HG03196 (cell line): ENCODE results near the gene ZC3H12C.
"Not testable (repeated sequence)": the region's sequence is repeated elsewhere in the genome, so short reads cannot be mapped to it uniquely, and the experiment has no call there.

Experiments used
- ATAC-seq: cut with Tn5 transposase; IDR thresholded peaks from one replicate; pipeline ENCODE4 v1.9.1; 2021; ENCODE audit not compliant: unreplicated experiment

The ZC3H12C gene

GRCh38 chr11:110176366-110177085 lies 83.3 kb downstream of the ZC3H12C start:
- no peak for ATAC-seq

- no peak for ATAC-seq
These were observed 83.9 kb downstream of the ZC3H12C start for GRCh38 chr11:110177086-110177456.

GRCh38 chr11:110179064-110179463 lies 85.9 kb downstream of the ZC3H12C start:
- no peak for ATAC-seq

GRCh38 chr11:110182886-110183285 lies 89.7 kb downstream of the ZC3H12C start:
- ATAC-seq, result no peak

- no peak for ATAC-seq
These were observed 91.3 kb downstream of the ZC3H12C start for GRCh38 chr11:110184456-110184855.

- ATAC-seq, result no peak
These were observed 92.0 kb downstream of the ZC3H12C start for GRCh38 chr11:110185121-110185591.

GRCh38 chr11:110185599-110185998 lies 92.4 kb downstream of the ZC3H12C start:
- ATAC-seq, result no peak

- no peak for ATAC-seq
These were observed 93.3 kb downstream of the ZC3H12C start for GRCh38 chr11:110186456-110186855.

GRCh38 chr11:110186867-110187266 lies 93.7 kb downstream of the ZC3H12C start:
- ATAC-seq, result no peak

GRCh38 chr11:110187731-110188130 lies 94.5 kb downstream of the ZC3H12C start:
- ATAC-seq, result no peak

- ATAC-seq, result no peak
These were observed 97.7 kb downstream of the ZC3H12C start for GRCh38 chr11:110190885-110191284.

- ATAC-seq, result peak; percentile 72
These were observed 99.6 kb downstream of the ZC3H12C start for GRCh38 chr11:110192604-110193282.

GRCh38 chr11:110194211-110194766 lies 101.1 kb downstream of the ZC3H12C start:
- not testable (repeated sequence) for ATAC-seq

GRCh38 chr11:110196241-110196754 lies 103.1 kb downstream of the ZC3H12C start:
- no peak for ATAC-seq

- no peak for ATAC-seq
These were observed 103.8 kb downstream of the ZC3H12C start for GRCh38 chr11:110196884-110197420.

- ATAC-seq, result no peak
These were observed 105.0 kb downstream of the ZC3H12C start for GRCh38 chr11:110198031-110198729.

- no peak for ATAC-seq
These were observed 106.2 kb downstream of the ZC3H12C start for GRCh38 chr11:110199184-110199981.

GRCh38 chr11:110200241-110200640 lies 107.0 kb downstream of the ZC3H12C start:
- no peak for ATAC-seq

- no peak for ATAC-seq
These were observed 107.6 kb downstream of the ZC3H12C start for GRCh38 chr11:110200836-110201235.

- ATAC-seq, result no peak
These were observed 113.9 kb downstream of the ZC3H12C start for GRCh38 chr11:110207123-110207522.
